DOHH2 (cell line): ENCODE measurements around the gene IL18.

Experiments
- H3F3A ChIP-seq: fragments of 200-600 bp; sonication (generic), shearing (Covaris generic); 2 replicates; pipeline ENCODE4 v1.6.0; 2016; ENCODE audit warnings: antibody characterized with exemption, mild to moderate bottlenecking; ENCODE audit not compliant: control insufficient read depth, insufficient read depth
- H3K27ac ChIP-seq: fragments of 200-600 bp; sonication (generic); 2 replicates; pipeline ENCODE4 v1.5.1; 2014; ENCODE audit warnings: low read depth, mild to moderate bottlenecking, low read length, moderate library complexity
- H3K27me3 ChIP-seq: fragments of 200-600 bp; sonication (generic); 2 replicates; pipeline ENCODE4 v1.6.1; 2014; ENCODE audit warnings: mild to moderate bottlenecking, low read length, mixed read lengths; ENCODE audit not compliant: control insufficient read depth
- H3K36me3 ChIP-seq: fragments of 200-600 bp; sonication (generic); 2 replicates; pipeline ENCODE4 v1.6.1; 2014; ENCODE audit warnings: mild to moderate bottlenecking, low read length, moderate library complexity, mixed read lengths; ENCODE audit not compliant: control insufficient read depth
- H3K4me1 ChIP-seq: fragments of 200-600 bp; sonication (generic); 2 replicates; pipeline ENCODE4 v1.6.1; 2014; ENCODE audit warnings: mild to moderate bottlenecking, low read length, mixed read lengths; ENCODE audit not compliant: control insufficient read depth
- H3K4me2 ChIP-seq: fragments of 200-600 bp; sonication (generic); 2 replicates; pipeline ENCODE4 v1.6.0; 2014; ENCODE audit warnings: mild to moderate bottlenecking, low read length, moderate library complexity
- H3K4me3 ChIP-seq: fragments of 200-600 bp; sonication (generic); 2 replicates; pipeline ENCODE4 v1.5.1; 2014; ENCODE audit warnings: mild to moderate bottlenecking, low read length, mixed read lengths
- H3K79me2 ChIP-seq: fragments of 200-600 bp; sonication (generic); 2 replicates; pipeline ENCODE4 v1.6.1; 2014; ENCODE audit warnings: mild to moderate bottlenecking, low read length, mixed read lengths; ENCODE audit not compliant: control insufficient read depth
- H3K9me2 ChIP-seq: fragments of 200-600 bp; sonication (generic); replicated peaks from 2 replicates; pipeline ENCODE4 v1.6.1; 2014; ENCODE audit warnings: mild to moderate bottlenecking, low read length, mixed read lengths; ENCODE audit not compliant: control insufficient read depth
- H3K9me3 ChIP-seq: fragments of 200-600 bp; sonication (generic); 2 replicates; pipeline ENCODE4 v1.6.1; 2014; ENCODE audit warnings: antibody characterized with exemption, low read length, mixed read lengths; ENCODE audit not compliant: control insufficient read depth, insufficient read depth
- H4K20me1 ChIP-seq: fragments of 200-600 bp; sonication (generic); 2 replicates; pipeline ENCODE4 v1.6.0; 2014; ENCODE audit warnings: low read depth, mild to moderate bottlenecking, antibody characterized with exemption, low read length, moderate library complexity; ENCODE audit not compliant: control insufficient read depth, insufficient read depth
- CTCF ChIP-seq: fragments of 200-600 bp; sonication (generic); IDR thresholded peaks from one replicate; pipeline ENCODE4 v1.5.1; 2014; ENCODE audit warnings: antibody characterized with exemption, mild to moderate bottlenecking, low read depth, low read length; ENCODE audit not compliant: poor library complexity, severe bottlenecking
- EZH2phosphoT487 ChIP-seq: fragments of 200-600 bp; sonication (generic); IDR thresholded peaks from 2 replicates; pipeline ENCODE4 v1.6.1; 2017; ENCODE audit warnings: borderline replicate concordance, mild to moderate bottlenecking, antibody characterized with exemption, low read length, moderate library complexity, mixed read lengths

Gene IL18

GRCh38 chr11:112106070-112106469, 57.8 kb downstream of the IL18 start:
- no peaks in the 10 kb centered on the region for H3K79me2 ChIP-seq
- H3K27ac ChIP-seq: no peak overlapping the region
- H3K27me3 ChIP-seq: no peaks in the 10 kb centered on the region
- H3K36me3 ChIP-seq: no peaks in the 10 kb centered on the region
- H3K4me1 ChIP-seq: no peaks in the 10 kb centered on the region
- no peaks in the 10 kb centered on the region for H3F3A ChIP-seq
- H3K9me3 ChIP-seq: no peaks in the 10 kb centered on the region
- no peak overlapping the region for H3K4me3 ChIP-seq
- no peaks in the 10 kb centered on the region for H3K9me2 ChIP-seq
- H4K20me1 ChIP-seq: no peaks in the 10 kb centered on the region
- H3K4me2 ChIP-seq: no peak overlapping the region
- TF ChIP-seq CTCF: no peak
- no peak for TF ChIP-seq EZH2phosphoT487

GRCh38 chr11:112103446-112103845, 60.4 kb downstream of the IL18 start:
- no peaks in the 10 kb centered on the region for H3K9me3 ChIP-seq
- H3K27ac ChIP-seq: no peak overlapping the region
- H3K79me2 ChIP-seq: no peaks in the 10 kb centered on the region
- no peaks in the 10 kb centered on the region for H3F3A ChIP-seq
- no peak overlapping the region for H3K4me3 ChIP-seq
- no peaks in the 10 kb centered on the region for H3K4me1 ChIP-seq
- H3K36me3 ChIP-seq: no peaks in the 10 kb centered on the region
- TF ChIP-seq EZH2phosphoT487 (no peak), CTCF (no peak)
- H4K20me1 ChIP-seq: no peaks in the 10 kb centered on the region
- H3K9me2 ChIP-seq: no peaks in the 10 kb centered on the region
- no peak overlapping the region for H3K4me2 ChIP-seq
- H3K27me3 ChIP-seq: no peaks in the 10 kb centered on the region

- Histone ChIP-seq H3K4me1 (no peaks in the 10 kb centered on the region), H3K9me3 (no peaks in the 10 kb centered on the region), H3K4me3 (no peak overlapping the region), H3K36me3 (peaks cover 12% of the 10 kb centered on the region), H3K4me2 (no peak overlapping the region), H3F3A (no peaks in the 10 kb centered on the region), H3K79me2 (no peaks in the 10 kb centered on the region), H3K27me3 (no peaks in the 10 kb centered on the region), H4K20me1 (no peaks in the 10 kb centered on the region), H3K27ac (no peak overlapping the region), H3K9me2 (no peaks in the 10 kb centered on the region)
- TF ChIP-seq CTCF: no peak
- TF ChIP-seq EZH2phosphoT487: no peak
Measured at GRCh38 chr11:112100462-112100861, 63.4 kb downstream of the IL18 start.
